ENCODE measurements around the gene CES2.
"Not testable (repeated sequence)": the region's sequence is repeated elsewhere in the genome, so short reads cannot be mapped to it uniquely, and the experiment has no call there.

CES2 gene, protein sequence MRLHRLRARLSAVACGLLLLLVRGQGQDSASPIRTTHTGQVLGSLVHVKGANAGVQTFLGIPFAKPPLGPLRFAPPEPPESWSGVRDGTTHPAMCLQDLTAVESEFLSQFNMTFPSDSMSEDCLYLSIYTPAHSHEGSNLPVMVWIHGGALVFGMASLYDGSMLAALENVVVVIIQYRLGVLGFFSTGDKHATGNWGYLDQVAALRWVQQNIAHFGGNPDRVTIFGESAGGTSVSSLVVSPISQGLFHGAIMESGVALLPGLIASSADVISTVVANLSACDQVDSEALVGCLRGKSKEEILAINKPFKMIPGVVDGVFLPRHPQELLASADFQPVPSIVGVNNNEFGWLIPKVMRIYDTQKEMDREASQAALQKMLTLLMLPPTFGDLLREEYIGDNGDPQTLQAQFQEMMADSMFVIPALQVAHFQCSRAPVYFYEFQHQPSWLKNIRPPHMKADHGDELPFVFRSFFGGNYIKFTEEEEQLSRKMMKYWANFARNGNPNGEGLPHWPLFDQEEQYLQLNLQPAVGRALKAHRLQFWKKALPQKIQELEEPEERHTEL

DNA sequence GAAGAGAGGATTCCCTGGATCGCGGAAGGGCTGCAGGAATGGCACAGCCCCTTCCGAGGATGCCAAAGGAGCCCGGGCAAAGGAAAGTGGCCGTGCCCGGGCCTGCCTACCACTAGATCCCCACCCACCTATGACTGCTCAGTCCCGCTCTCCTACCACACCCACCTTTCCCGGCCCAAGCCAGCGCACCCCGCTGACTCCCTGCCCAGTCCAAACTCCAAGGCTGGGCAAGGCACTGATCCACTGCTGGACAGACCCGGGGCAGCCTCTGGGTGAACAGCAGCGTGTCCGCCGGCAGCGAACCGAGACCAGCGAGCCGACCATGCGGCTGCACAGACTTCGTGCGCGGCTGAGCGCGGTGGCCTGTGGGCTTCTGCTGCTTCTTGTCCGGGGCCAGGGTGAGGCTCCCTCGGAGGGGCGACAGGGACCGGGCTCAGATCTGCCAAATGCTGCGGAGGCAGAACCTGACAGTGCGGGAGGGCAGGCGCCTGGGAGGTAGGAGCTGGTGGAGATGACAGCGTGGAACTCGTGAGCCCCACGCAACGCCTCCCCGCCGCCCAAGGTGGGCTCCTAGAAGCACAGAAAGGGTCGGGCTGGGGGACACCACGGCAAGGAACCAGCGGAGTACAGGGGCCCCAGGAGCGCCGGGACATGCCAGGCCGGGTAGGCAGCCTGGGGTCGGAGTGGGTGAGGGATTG lies at the start of gene CES2:
TSS of gene CES2 (plus strand) at position 203 of the 698 bp plus-strand sequence. CDS start at position 323, 120 bp downstream.
- no peak for DNase-seq

DNA sequence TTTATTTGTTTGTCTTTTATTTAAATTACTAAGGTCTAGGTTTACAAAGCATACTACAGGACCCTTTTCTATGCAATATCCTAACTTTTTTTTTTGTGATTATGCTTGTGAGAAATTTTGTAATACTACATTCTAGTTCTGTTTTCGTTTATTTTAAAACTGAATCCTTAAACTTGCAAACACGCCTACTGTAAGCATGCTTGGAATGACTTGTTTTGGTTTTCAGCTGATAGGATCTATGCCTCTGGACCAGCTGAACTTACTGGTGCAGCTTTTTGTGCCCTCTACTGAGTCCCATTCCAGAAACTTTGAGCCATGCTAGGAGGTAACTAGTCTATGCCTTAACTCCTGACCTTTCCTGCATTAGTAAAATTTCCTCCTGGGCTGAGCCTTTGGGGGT lies 49.0 kb upstream of the CES2 start:
- DNase-seq = no peak

DNA sequence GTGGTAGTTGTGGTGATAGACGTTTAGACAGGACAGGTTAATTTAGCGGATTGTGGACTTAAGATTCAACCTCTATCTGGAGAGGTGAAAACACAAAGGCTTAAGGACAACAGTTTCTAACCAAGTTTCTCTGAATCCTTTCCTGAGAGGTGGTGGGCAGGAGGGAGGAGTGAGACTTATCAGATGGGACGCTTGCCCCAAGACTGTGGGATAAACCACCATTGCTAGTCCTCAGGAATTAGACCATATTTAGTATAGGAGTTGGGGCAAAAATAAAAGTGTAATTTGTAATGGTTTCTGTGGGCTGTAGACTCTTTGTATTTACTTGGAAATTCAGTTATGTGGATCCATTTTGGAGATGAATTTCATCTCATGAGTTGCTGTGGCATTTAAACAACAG lies 48.4 kb upstream of the CES2 start:
- DNase-seq = no peak

DNA sequence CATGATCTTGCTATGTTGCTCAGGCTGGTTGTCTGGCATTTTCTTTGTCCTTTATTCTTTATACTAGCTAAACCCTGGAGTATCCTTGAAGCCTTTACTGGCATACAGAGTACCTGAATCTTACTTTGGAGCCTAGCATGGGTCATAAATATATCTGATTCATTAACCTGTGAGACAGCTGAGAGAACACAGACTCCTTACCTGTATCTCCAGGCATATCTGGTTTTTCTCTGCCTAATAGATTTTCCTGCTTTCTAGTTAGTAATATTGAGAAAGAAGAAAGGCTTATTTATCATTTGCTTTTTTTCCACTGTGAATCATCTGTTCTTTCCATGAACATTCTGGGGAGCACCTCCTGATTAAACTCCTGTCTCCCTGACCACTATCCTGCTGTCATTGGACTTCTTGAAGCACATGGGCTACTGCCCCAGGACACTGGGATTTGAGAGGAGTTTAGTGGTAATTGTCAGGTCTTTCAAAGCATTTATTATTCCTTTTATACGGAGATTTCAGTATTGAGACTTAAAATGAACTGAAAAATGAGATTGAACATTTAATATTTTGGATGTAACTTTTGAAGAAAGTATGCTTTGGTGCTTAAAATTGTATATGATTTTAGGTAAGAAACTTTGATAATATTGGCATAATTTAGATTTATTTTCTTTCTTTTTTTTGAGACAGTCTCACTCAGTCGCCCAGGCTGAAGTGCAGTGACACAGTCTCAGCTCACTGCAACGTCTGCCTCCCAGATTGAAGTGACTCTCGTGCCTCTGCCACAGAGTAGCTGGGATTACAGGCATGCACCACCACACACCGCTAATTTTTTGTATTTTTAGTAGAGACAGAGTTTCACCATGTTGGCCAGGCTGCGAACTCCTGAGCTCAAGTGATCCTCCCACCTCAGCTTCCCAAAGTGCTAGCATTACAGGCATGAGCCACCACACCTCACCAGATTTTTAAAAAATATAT lies 46.4 kb upstream of the CES2 start:
- DNase-seq = no peak

DNA sequence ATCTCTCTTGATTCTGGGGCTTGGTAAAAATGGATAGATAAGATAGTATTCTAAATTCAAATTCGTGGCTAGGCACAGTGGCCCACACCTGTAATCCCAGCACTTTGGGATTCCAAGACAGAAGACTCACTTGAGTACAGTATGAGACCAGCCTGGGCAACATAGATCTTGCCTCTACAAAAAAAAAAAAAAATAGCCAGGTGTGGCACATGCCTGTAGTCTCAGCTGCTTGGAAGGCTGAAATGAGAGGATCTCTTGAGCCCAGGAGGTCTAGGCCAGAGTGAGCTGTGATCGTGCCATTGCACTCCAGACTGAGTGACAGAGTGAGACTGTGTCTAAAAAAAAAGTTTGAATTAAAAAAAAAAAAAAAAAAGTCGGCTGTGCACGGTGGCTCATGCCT lies 45.7 kb upstream of the CES2 start:
- no peak for DNase-seq

DNA sequence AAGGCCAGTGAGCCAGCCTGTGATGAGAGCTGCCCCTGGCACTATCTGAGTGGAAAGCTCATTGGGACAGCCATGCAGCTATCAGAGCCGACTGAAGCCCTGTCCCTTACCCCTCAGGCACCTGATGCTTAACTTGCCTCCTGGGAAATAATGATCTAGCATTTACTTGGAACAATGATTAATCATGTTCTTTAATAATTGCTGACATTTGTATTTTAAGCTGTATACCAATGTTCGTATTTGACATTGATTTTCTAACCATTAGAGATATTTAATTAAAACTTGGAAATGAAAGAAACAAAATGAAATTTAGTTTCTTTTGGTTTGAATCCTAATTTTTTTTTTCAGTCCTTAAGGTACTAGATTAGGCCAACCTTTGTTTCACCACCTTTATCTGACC lies 44.5 kb upstream of the CES2 start:
- no peak for DNase-seq

DNA sequence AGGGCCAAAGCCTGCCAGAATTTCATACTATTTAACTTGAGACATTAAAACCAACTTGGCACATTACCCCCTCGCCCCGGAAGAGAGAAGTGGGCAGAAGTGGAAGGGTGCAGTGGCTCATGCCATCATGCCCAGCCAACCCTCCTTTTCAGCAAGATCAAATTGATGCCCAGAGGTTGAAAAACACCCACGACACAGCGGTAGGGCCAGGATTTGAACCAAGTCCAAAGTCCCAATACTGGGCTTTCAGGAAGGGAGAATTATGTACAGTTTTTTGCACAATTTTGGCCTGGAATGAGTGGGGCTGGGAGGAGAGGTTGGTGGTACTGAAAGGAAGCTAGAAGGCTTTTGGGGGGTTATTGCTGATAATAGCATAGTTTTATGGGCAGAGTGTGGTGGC lies 44.0 kb upstream of the CES2 start:
- DNase-seq = no peak

DNA sequence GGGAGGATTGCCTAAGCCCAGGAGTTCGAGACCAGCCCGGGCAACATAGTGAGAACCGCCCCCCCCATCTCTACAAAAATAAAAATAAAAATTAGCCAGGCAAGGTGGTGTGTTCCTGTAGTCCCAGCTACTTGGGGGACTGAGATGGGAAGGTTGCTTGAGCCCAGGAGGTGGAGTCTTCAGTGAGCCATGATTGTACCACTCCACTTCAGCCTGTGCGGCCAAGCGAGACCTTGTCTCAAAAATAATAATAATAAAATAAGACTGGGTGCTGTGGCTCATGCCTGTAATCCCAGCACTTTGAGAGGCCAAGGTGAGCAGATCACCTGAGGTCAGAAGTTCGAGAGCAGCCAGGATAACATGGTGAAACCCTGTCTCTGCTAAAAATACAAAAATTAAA lies 43.5 kb upstream of the CES2 start:
- no peak for DNase-seq

DNA sequence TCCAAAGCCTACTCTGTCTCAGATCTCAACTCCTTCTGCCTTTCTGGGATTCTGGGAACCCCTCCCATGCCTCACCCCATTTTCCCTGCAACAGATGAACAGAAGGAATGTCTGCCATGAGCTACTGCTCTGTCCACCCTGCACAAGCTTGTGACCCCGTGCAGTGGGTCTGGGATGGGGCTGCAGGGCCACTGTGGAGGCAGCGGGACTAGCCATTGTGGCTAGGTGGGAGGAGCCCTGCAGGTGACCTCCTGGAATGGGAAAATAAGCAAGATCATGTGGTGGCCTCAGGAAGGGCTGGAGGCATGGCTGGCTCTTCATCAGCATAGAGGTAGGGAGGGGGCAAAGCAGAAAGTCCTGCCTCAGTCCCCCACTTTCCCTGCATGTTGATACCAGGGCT lies 41.3 kb upstream of the CES2 start:
- no peak for DNase-seq

DNA sequence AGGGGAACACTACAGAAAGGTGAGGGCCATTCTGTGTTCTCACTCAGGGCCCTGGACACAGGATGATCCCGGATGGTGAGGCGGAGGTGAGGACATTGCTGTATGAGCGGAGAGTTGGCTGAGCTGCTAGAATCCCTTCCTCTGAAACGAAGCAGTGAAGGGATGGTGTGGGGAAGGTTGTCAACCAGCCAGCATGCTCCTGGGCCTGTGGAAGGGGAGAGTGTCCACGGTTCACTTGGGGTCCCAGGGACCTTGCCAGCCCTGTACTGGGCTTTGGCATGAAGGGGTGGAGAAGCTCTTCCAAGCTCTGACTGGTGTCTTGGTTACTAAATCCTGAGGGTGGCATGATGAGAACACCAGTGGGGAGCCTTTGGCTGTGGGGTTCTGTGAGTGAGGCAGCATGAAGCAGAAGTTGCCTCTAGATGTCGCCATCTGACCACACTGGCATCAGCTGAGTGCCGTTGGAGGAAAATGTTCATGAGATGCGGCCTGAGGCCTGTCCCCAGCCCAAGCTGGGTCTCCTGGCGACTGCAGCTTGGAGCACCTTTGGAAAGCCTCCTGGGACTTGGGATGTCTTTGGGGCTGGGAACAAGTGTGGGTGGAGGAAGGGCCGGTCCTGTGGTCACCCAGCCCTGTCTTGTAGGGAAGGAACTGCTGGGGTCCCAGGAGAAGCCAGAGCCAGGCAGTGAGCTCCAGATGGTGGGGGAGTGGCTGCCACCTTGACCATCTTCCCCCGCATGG lies 40.2 kb upstream of the CES2 start:
- peak; percentile 62 for DNase-seq

DNA sequence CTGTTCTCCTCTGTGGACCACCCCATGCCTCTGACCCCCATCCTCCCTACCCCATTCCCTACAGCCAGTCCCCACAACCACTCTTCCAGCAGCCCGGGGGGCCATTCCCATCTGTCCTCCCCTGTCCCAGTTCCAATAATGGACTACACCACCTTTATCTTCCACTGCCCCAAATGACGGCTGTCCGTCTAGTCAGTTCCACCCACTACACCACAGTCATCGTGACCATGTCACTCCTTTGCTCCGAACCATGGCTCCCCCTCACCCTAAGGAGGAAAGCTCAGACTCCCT lies 39.7 kb upstream of the CES2 start:
- no peak for DNase-seq

DNA sequence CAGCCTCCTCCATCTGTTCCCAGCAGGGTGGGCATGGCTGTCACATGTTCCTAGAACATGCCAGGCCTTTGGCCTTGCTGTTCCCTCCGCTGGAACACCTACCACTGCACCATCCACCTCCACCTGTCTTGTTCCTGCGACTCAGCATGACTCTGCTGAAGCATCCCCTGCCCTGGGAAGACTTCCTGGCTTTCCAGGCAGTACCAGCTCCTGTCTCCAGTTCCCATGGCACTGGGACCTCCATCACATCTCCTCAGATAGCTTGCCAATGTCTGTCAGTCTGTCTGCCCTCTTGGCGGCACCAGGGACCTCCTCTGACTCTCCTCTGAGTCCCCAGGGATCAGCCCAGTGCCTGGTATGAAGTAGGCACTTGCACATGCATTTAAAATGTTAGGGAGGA lies 39.3 kb upstream of the CES2 start:
- DNase-seq = no peak

DNA sequence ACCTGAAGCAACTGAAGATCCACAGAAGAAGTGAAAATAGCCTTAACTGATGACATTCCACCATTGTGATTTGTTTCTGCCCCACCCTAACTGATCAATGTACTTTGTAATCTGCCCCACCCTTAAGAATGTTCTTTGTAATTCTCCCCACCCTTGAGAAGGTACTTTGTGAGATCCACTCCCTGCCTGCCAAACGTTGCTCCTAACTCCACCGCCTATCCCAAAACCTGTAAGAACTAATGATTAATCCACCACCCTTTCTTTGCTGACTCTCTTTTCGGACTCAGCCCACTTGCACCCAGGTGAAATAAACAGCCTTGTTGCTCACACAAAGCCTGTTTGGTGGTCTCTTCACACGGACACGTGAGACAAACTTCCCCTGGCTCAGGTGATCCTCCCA lies 38.6 kb upstream of the CES2 start:
- not testable (repeated sequence) for DNase-seq

DNA sequence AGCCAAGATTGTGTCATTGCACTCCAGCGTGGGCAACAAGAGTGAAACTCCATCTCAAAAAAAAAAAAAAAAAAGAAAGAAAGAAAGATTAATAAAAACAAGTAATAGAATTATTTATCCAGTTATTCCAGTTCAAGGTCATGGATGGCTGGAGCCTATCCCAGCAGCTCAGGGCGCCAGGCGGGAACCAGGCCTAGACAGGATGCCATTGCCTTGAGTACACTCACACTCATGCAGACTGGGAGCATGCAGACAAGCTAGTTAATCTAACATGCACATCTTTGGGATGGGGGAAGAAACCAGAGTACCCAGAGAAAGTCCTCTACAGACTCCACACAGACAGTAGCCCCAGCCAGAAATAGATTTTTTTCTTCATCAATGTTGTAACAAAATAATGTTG lies 37.1 kb upstream of the CES2 start:
- peak; percentile 25 for DNase-seq

DNA sequence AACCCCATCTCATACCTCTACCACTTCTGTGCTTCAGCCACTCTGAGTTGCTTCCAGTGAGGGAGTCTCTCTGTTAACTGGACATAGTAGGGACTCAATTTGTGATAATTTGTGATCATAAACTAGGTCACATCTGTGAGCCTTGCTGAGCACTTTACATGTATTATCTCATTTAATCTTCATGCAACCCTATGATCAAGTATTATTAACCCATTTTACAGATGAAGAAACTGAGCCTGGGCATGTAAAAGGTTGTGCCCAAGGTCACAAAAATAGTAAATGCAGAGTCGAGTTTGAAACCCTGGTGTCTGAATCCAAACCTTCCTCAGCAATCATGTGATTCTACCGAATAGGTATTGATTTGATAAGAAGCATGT lies 36.4 kb upstream of the CES2 start:
- no peak for DNase-seq

DNA sequence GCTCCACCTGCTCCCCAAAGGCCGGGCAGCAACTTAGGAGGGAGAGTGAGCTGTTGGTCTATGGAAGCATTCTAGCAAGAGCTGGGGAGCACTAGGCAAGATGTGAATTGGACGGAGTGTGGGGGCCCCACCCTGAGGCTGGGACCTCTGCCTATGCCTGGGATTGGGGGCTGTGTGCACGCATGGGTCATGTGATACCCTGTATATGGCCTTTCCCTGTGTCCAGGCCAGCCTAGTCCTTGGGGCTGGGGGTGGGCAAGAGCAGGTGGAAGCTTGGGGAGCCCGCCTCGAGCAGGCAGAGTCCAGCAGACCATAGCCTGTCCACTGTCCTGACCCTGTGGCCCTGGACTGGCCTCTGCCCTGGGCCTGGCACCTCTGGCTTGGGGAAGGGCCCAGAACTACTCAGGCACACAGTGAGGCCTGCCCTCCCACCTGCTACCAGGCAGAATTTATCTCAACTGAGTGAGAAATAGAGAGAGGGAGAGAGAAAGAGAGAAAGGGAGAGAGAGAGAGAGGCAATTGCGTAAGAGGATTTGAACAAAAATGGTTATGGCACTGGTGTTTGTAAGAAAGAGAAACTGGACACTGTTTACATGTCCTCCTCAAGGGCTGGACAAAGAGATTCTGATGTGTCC lies 35.9 kb upstream of the CES2 start:
- peak; percentile 64 for DNase-seq

DNA sequence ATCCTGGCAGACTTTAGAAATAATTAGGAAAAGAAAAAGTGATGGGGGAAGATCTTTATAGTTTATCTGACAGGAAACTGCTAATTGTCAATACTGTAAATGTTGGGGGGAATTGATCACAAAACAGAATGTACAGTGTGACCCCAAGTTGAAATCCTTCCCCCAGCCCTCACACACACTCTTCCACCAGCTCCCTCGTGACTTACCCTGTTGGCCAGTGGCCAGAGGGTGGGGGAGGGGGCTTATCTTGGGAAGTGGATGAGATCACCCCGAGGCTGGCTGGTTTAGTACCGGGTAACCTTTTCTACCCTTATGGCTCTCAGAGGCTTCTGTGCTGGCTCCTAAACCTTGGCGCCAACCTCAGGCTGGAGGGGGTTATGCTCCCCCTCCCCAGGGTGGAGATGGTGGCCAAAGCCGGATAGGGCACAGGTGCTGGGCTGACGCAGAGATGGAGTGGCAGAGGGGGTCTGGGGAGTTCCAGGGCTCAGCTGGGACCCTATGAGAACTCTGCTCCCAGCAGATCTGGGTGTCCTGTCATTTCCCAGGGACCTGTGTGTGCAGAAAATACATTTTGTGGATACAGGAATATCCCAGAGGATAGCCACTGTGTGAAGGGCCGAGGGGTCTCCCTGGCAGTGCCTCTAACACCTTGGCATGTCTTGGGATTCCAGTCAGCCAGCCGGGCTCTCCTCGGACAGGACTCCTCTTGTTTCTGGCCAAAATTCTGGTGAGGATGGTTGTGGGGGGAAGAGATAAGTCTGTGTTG lies 35.2 kb upstream of the CES2 start:
- peak; percentile 62 for DNase-seq

DNA sequence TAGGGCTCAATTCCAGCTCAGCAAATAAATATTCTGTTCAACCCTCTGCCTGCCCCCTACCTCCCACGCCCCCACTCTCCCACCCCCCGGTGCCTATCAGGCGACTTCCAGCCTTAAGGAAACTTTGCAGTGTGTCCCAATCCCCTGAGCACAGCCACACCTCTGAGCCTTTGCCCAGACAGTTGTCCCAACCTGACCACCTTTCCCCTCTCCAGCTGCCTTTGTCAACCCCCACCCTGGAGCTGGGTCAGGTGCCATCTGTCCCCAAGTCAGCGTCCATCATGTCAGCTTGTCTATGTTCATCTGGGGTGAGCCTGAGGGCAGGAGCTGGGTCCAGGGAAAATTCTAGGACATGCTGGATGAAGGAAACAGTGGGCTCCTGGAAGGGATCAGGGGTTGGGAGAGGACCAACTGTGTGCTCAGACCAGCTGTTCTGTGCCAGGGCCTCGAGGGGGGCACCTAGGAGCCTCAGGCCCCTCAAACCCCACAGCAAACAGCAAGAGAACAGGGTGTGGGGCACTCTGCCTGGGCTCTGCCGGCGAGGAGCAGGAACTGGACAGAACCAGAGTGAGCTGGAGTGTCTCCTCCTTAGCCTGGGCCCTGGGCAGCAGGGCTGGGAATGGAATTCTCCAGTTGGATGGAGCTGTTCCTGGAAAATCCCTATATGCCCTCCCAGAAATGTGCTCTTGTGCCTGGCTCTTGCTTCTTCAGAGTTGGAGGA lies 34.4 kb upstream of the CES2 start:
- no peak for DNase-seq

DNA sequence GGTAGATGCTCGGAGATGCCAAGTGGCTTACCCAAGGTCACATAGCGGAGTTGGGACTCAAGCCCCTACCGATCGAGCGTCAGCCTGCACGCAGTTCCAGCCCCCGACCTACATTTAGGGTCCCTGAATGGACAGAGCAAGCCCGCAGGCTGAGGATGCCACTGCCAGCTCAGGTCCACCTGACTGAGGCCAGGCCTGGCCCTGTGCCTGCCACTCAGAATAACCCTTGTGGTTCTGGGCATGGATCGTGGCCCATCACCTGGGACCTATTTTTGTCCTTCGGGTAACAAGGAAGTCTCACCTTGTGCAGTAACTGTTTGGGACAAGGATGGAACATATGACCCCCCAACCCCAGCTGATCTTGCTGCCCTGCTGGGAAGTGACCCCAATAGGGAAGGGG lies 33.7 kb upstream of the CES2 start:
- DNase-seq = no peak

Data from HCEC 1CT (cell line).